H1 (cell line): ENCODE measurements around the gene MYH10. TPM values are rescaled to one million over a fixed set of nuclear protein-coding genes. Genes with fewer than 3 reads are reported as not detected.

Experiments used
- CTCF ChIA-PET: fragments of 300-600 bp; sonication (Branson Sonifier 250); formaldehyde crosslinking; loops from one replicate; lab custom pipeline; 2021; ENCODE audit not compliant: partially characterized antibody; lab: Charles Lee
- POLR2A ChIA-PET: fragments of 300-600 bp; sonication (Branson Sonifier 250); formaldehyde crosslinking; loops from one replicate; lab custom pipeline; 2021; ENCODE audit warnings: inconsistent platforms; ENCODE audit not compliant: partially characterized antibody; lab: Charles Lee
- DNase-seq, 2 experiments: peaks; one replicate each; pipeline versions ENCODE4 v3.0.0 to v3.0.0-alpha.2; 2010 to 2022; ENCODE audit warnings: low spot score in 2 of 2, low read depth in 1 of 2, mixed read lengths in 1 of 2
- FAIRE-seq: peaks from 2 replicates; lab custom pipeline; 2011; peaks lifted over from hg19 to GRCh38; lab: Jason Lieb, UNC
- H2AFZ ChIP-seq: 2 replicates; pipeline ENCODE4 v1.8.1; 2012; ENCODE audit warnings: low read length, inconsistent platforms
- H2AK5ac ChIP-seq: 2 replicates; pipeline ENCODE4 v1.6.1; 2013; ENCODE audit warnings: low read depth, low read length
- H2BK120ac ChIP-seq: replicated peaks from 2 replicates; pipeline ENCODE3; 2013; ENCODE audit warnings: low read depth, low read length, inconsistent platforms
- H2BK12ac ChIP-seq: 2 replicates; pipeline ENCODE4 v1.6.1; 2013; ENCODE audit warnings: low read depth, low read length
- H2BK15ac ChIP-seq: 2 replicates; pipeline ENCODE4 v1.6.1; 2013; ENCODE audit warnings: low read length
- H2BK20ac ChIP-seq: 2 replicates; pipeline ENCODE4 v1.6.1; 2013; ENCODE audit warnings: low read length
- H2BK5ac ChIP-seq: 2 replicates; pipeline ENCODE4 v1.6.1; 2013; ENCODE audit warnings: low read depth, low read length
- H3K14ac ChIP-seq: 2 replicates; pipeline ENCODE4 v1.6.1; 2013; ENCODE audit warnings: inconsistent platforms; ENCODE audit not compliant: insufficient read length
- H3K18ac ChIP-seq: 2 replicates; pipeline ENCODE4 v1.6.1; 2013; ENCODE audit warnings: low read length; ENCODE audit errors: extremely low read depth
- H3K23ac ChIP-seq: 2 replicates; pipeline ENCODE4 v1.6.1; 2013; ENCODE audit warnings: inconsistent platforms; ENCODE audit not compliant: insufficient read length
- H3K23me2 ChIP-seq: 2 replicates; pipeline ENCODE4 v1.6.1; 2013; ENCODE audit warnings: low read depth, low read length
- H3K27ac ChIP-seq: 2 replicates; pipeline ENCODE4 v1.6.1; 2011; ENCODE audit warnings: low read depth, low read length, inconsistent platforms
- H3K27me3 ChIP-seq, 4 experiments: replicated peaks in 1 of 4; 1 replicate in 1 of 4; 2 replicates in 3 of 4; pipeline versions ENCODE4 v1.6.1 to v1.8.1; 2011 to 2013; ENCODE audit warnings: low read length in 3 of 4, mild to moderate bottlenecking in 3 of 4, inconsistent platforms in 2 of 4, mixed read lengths in 2 of 4, moderate library complexity in 1 of 4; ENCODE audit not compliant: control insufficient read depth in 3 of 4, insufficient read depth in 3 of 4; ENCODE audit errors: extremely low read depth in 1 of 4
- H3K36me3 ChIP-seq, 4 experiments: 2 replicates each; pipeline versions ENCODE4 v1.6.1 to v1.8.1; 2011 to 2013; ENCODE audit warnings: mild to moderate bottlenecking in 4 of 4, low read length in 3 of 4, moderate library complexity in 2 of 4, control low read depth in 1 of 4, inconsistent platforms in 1 of 4; ENCODE audit not compliant: insufficient read depth in 4 of 4, control insufficient read depth in 2 of 4
- H3K4ac ChIP-seq: replicated peaks from 2 replicates; pipeline ENCODE3; 2013; ENCODE audit warnings: low read length, low read depth, mixed read lengths, inconsistent platforms; ENCODE audit not compliant: insufficient read length
- H3K4me1 ChIP-seq, 4 experiments: replicated peaks in 1 of 4; 1 replicate in 1 of 4; 2 replicates in 3 of 4; pipeline versions ENCODE4 v1.6.1 to v1.8.1; 2011 to 2013; ENCODE audit warnings: low read length in 3 of 4, inconsistent platforms in 2 of 4, mixed read lengths in 1 of 4; ENCODE audit not compliant: insufficient read depth in 4 of 4, control insufficient read depth in 3 of 4
- H3K4me2 ChIP-seq, 2 experiments: 2 replicates each; pipeline versions ENCODE4 v1.6.1 to v1.8.1; 2011 to 2013; ENCODE audit warnings: low read depth in 2 of 2, low read length in 2 of 2, control low read depth in 1 of 2, inconsistent platforms in 1 of 2, mild to moderate bottlenecking in 1 of 2; ENCODE audit not compliant: insufficient read depth in 1 of 2
- H3K4me3 ChIP-seq, 4 experiments: fragments of 200-600, 300-600 bp in 1 of 4; sonication (generic), shearing (Covaris generic), sonication (Bioruptor Twin) in 1 of 4; 2 replicates each; pipeline versions ENCODE4 v1.5.1 to v1.8.1; 2011 to 2016; ENCODE audit warnings: low read length in 4 of 4, low read depth in 3 of 4, control low read depth in 2 of 4, inconsistent platforms in 2 of 4, mild to moderate bottlenecking in 2 of 4, mixed read lengths in 1 of 4, moderate library complexity in 1 of 4; ENCODE audit not compliant: insufficient read depth in 2 of 4; ENCODE audit errors: extremely low read depth in 1 of 4
- H3K56ac ChIP-seq: replicated peaks from 2 replicates; pipeline ENCODE3; 2013; ENCODE audit warnings: low read depth, mild to moderate bottlenecking, mixed read lengths, low read length, inconsistent platforms; ENCODE audit not compliant: insufficient read length
- H3K79me1 ChIP-seq: 2 replicates; pipeline ENCODE4 v1.6.1; 2013; ENCODE audit warnings: low read depth, low read length, control low read depth
- H3K79me2 ChIP-seq, 2 experiments: 2 replicates each; pipeline versions ENCODE4 v1.6.1 to v1.8.1; 2012 to 2013; ENCODE audit warnings: low read length in 2 of 2, mild to moderate bottlenecking in 2 of 2, inconsistent platforms in 1 of 2; ENCODE audit not compliant: insufficient read depth in 2 of 2, control insufficient read depth in 1 of 2
- H3K9ac ChIP-seq, 4 experiments: replicated peaks in 1 of 4; 1 replicate in 1 of 4; 2 replicates in 3 of 4; pipeline versions ENCODE4 v1.6.1 to v1.8.1; 2011 to 2013; ENCODE audit warnings: low read depth in 3 of 4, low read length in 3 of 4, control low read depth in 2 of 4, mild to moderate bottlenecking in 2 of 4, moderate library complexity in 2 of 4, inconsistent platforms in 1 of 4; ENCODE audit errors: extremely low read depth in 1 of 4
- H3K9me3 ChIP-seq, 2 experiments: 2 replicates each; pipeline versions ENCODE4 v1.6.1 to v1.8.1; 2012 to 2013; ENCODE audit warnings: mild to moderate bottlenecking in 2 of 2, moderate library complexity in 2 of 2, control low read depth in 1 of 2, inconsistent platforms in 1 of 2, low read depth in 1 of 2, low read length in 1 of 2, mixed read lengths in 1 of 2; ENCODE audit not compliant: insufficient read depth in 2 of 2
- H4K20me1 ChIP-seq, 2 experiments: replicated peaks in 1 of 2; 2 replicates each; pipeline versions ENCODE3 to v1.8.1; 2011 to 2013; ENCODE audit warnings: inconsistent platforms in 2 of 2, low read length in 2 of 2, mild to moderate bottlenecking in 1 of 2; ENCODE audit not compliant: insufficient read depth in 2 of 2, control insufficient read depth in 1 of 2
- H4K5ac ChIP-seq: 2 replicates; pipeline ENCODE4 v1.6.1; 2013; ENCODE audit warnings: low read length, low read depth, mixed read lengths, inconsistent platforms; ENCODE audit not compliant: insufficient read length
- H4K8ac ChIP-seq: 2 replicates; pipeline ENCODE4 v1.8.0; 2013; ENCODE audit warnings: mild to moderate bottlenecking, moderate library complexity, low read length, inconsistent platforms; ENCODE audit not compliant: insufficient read depth; ENCODE audit errors: extremely low read depth
- H4K91ac ChIP-seq: replicated peaks from 2 replicates; pipeline ENCODE3; 2013; ENCODE audit warnings: low read length, mixed read lengths, inconsistent platforms; ENCODE audit not compliant: insufficient read length
- BRCA1 ChIP-seq: IDR thresholded peaks from 2 replicates; pipeline ENCODE4 v1.6.1; 2012; ENCODE audit warnings: low read depth, low read length, improper control_type of control experiment
- CBX8 ChIP-seq: fragments of 300-800, 300-1000 bp; sonication (generic); IDR thresholded peaks from 2 replicates; pipeline ENCODE4 v1.7.1; 2016; ENCODE audit warnings: low read depth, low read length, borderline replicate concordance
- CHD1 ChIP-seq: IDR thresholded peaks from 2 replicates; pipeline ENCODE4 v1.6.1; 2012; ENCODE audit warnings: low read depth, low read length, improper control_type of control experiment
- EZH2 ChIP-seq: fragments of 200-600 bp; sonication (generic); IDR thresholded peaks from 2 replicates; pipeline ENCODE4 v1.7.1; 2012; ENCODE audit warnings: low read depth, mild to moderate bottlenecking, moderate library complexity, low read length, inconsistent platforms; ENCODE audit not compliant: severe bottlenecking
- HDAC6 ChIP-seq: IDR thresholded peaks from one replicate; pipeline ENCODE4 v1.7.1; 2012; ENCODE audit warnings: low read depth, mild to moderate bottlenecking, inconsistent platforms, low read length, moderate library complexity
- JUN ChIP-seq: IDR thresholded peaks from 2 replicates; pipeline ENCODE4 v1.6.1; 2011; ENCODE audit warnings: low read depth, mild to moderate bottlenecking, improper control_type of control experiment, low read length
- RBBP5 ChIP-seq: IDR thresholded peaks from 2 replicates; pipeline ENCODE4 v1.7.1; 2012; ENCODE audit warnings: low read depth, mild to moderate bottlenecking, inconsistent platforms, low read length, moderate library complexity, borderline replicate concordance
- SUZ12 ChIP-seq: fragments of 200-600 bp; sonication (generic); IDR thresholded peaks from 2 replicates; pipeline ENCODE4 v1.6.1; 2012; ENCODE audit warnings: mild to moderate bottlenecking, inconsistent platforms, low read length, moderate library complexity, mixed read lengths
- TBP ChIP-seq: IDR thresholded peaks from 2 replicates; pipeline ENCODE4 v1.6.1; 2011; ENCODE audit warnings: low read depth, low read length, improper control_type of control experiment
- WGBS, 2 experiments: shearing (Covaris generic) in 1 of 2; methylation state at CpG; one replicate each; pipeline versions ENCODE4 v1.1.6 to v1.1.7; 2013 to 2015; ENCODE audit warnings: low lambda C conversion rate in 2 of 2, mixed read lengths in 2 of 2, inconsistent platforms in 1 of 2, low coverage in 1 of 2, missing lambda C conversion rate in 1 of 2; ENCODE audit not compliant: insufficient replicate concordance in 2 of 2, insufficient coverage in 1 of 2, insufficient read length in 1 of 2; ENCODE audit errors: extremely low coverage in 1 of 2, missing lambda C conversion rate in 1 of 2; 5-methylcytosine and 5-hydroxymethylcytosine counted together
- polyA plus RNA-seq, 7 experiments: library from polyadenylated mRNA; depleted of rRNA in 3 of 7; stranded (reverse) in 5 of 7; unstranded in 2 of 7; fragments of >200 nt in 5 of 7; fragments of 200-250 nt in 2 of 7; gene quantifications; 1 replicate in 5 of 7; 2 replicates in 1 of 7; 4 replicates in 1 of 7; pipeline versions ENCODE4 v1.2.1 to v1.2.3, GENCODE V29; 2011 to 2013; ENCODE audit warnings: missing spikeins in 2 of 7, mixed read lengths in 2 of 7
- total RNA-seq: library from RNA; stranded (reverse); fragmentation: NEBNext Ultra II Directional; extraction: Animal tissue kit (Norgen Biotek cat#: 25700); gene quantifications from 2 replicates; pipeline ENCODE4 v1.2.1, GENCODE V29; 2021
- TF ChIP-seq, protein P1 (sequence below): IDR thresholded peaks from 2 replicates; pipeline ENCODE4 v1.6.1; 2012; ENCODE audit warnings: low read length, inconsistent platforms

MYH10 gene
- total and polyA plus RNA-seq, 2 of the 8 experiments (the other 6 are each of a cell fraction or from before 2014, with no cell fraction given) = 64.1 to 289 TPM

DNA sequence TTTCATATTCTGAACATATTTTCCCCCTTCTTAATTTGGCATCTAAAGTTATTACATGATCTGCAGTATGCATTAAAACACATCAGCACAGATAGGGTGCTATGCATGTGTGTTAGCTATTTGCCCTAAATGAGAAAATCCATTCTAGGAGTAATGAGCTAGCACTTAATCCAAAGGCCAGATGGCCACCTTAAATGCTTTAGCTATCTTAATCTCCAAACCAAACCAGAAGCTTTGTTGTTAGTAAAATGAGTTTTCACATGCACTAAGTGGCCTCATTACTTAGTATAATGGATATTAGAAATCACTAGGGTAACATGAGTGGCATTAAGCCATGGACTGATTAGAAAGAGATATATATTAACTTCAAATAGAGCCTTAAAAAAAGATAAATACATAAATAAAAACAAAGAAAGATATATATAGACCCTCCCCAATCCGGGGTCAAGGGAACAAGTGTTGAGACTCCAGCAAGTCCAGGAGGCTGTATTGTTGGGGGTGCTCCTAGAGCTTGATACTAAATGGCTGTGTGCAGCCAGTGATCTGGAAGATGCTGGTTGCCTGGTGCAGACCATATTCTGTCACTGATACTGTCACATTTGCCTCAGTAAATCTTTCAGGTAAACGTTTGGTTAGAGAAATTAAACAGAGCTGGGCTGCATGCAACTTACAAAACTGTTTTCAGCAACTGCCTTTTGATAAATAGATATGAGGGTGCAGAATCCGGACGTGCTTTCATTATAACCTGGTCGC lies 67.3 kb downstream of the MYH10 start:
- H2BK20ac ChIP-seq = no peak overlapping the region
- H3K27ac ChIP-seq = no peak overlapping the region
- H3K4me1 ChIP-seq = no peaks in the 10 kb centered on the region
- no peak overlapping the region for H3K4me3 ChIP-seq
- no peak overlapping the region for H4K8ac ChIP-seq
- no peaks in the 10 kb centered on the region for H3K9me3 ChIP-seq
- no peak overlapping the region for H2AK5ac ChIP-seq
- no peak overlapping the region for H2BK12ac ChIP-seq
- no peaks in the 10 kb centered on the region; the same call in 1 of the 2 replicates for H3K79me1 ChIP-seq
- CTCF ChIA-PET = interaction anchor here (1.6 kb wide), 2 partner anchors 10 to 178 kb away, joined by 3 to 4 read pairs; no protein-coding TSS in a partner anchor
- no peak overlapping the region for H4K91ac ChIP-seq
- H3K27me3 ChIP-seq = no peaks in the 10 kb centered on the region
- no peak overlapping the region for H2BK120ac ChIP-seq
- H3K56ac ChIP-seq = no peak overlapping the region
- no peak for TF ChIP-seq EZH2
- no peak for TF ChIP-seq BRCA1
- TF ChIP-seq CBX8 = no peak
- TF ChIP-seq SUZ12 = no peak
- TF ChIP-seq JUN = no peak
- TF ChIP-seq TBP = no peak
- no peak for TF ChIP-seq HDAC6
- TF ChIP-seq RBBP5 = no peak
- TF ChIP-seq, protein P1, sequence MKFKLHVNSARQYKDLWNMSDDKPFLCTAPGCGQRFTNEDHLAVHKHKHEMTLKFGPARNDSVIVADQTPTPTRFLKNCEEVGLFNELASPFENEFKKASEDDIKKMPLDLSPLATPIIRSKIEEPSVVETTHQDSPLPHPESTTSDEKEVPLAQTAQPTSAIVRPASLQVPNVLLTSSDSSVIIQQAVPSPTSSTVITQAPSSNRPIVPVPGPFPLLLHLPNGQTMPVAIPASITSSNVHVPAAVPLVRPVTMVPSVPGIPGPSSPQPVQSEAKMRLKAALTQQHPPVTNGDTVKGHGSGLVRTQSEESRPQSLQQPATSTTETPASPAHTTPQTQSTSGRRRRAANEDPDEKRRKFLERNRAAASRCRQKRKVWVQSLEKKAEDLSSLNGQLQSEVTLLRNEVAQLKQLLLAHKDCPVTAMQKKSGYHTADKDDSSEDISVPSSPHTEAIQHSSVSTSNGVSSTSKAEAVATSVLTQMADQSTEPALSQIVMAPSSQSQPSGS = no peak
- no peak for TF ChIP-seq CHD1
- H4K20me1 ChIP-seq = peaks cover 0 to 4% of the 10 kb centered on the region in 2 experiments
- H3K23me2 ChIP-seq = no peaks in the 10 kb centered on the region
- H4K5ac ChIP-seq = no peak overlapping the region
- no peak overlapping the region for H2AFZ ChIP-seq
- H3K18ac ChIP-seq = no peak overlapping the region
- FAIRE-seq (no peak), DNase-seq (no peak)
- no peak overlapping the region for H3K4me2 ChIP-seq
- no peak overlapping the region for H3K14ac ChIP-seq
- no peak overlapping the region for H3K23ac ChIP-seq
- no peak overlapping the region for H3K9ac ChIP-seq
- H2BK5ac ChIP-seq = no peak overlapping the region
- no peak overlapping the region for H2BK15ac ChIP-seq
- H3K36me3 ChIP-seq = peaks cover 8 to 62% (median 33%) of the 10 kb centered on the region in 4 experiments
- 91% methylated on average over 5 of the region's 5 CpGs; no CpG with 5 or more reads in 1 of the 2 experiments for WGBS, 2 experiments
- H3K79me2 ChIP-seq = no peaks in the 10 kb centered on the region
- POLR2A ChIA-PET = interaction anchor here (0.6 to 2.2 kb wide), 3 partner anchors 9 to 188 kb away, joined by 3 to 7 read pairs (median 3); no protein-coding TSS in a partner anchor
- H3K4ac ChIP-seq = no peak overlapping the region
